Esophagus squamous epithelium (tissue), 5 donors: ENCODE results near the gene PSME2. TPM values are rescaled to one million over a fixed set of nuclear protein-coding genes. Genes with fewer than 3 reads are reported as not detected.

Source experiments
- DNase-seq: peaks from one replicate; lab custom pipeline; 2025; lab: John Stamatoyannopoulos, UW
- H3K27ac ChIP-seq, 4 donors: fragments of 200-600 bp; sonication (generic); one replicate each; pipeline ENCODE4 v1.5.1; 2016 to 2019; ENCODE audit warnings: mild to moderate bottlenecking in 1 of 4
- H3K27me3 ChIP-seq, 4 donors: fragments of 200-600 bp; sonication (generic); 1 replicate in 3 of 4; 2 replicates in 1 of 4; pipeline versions ENCODE4 v1.5.1 to v1.6.0; 2017 to 2021; ENCODE audit warnings: antibody characterized with exemption in 1 of 4
- H3K36me3 ChIP-seq, 3 donors: fragments of 200-600 bp; sonication (generic); one replicate each; pipeline ENCODE4 v1.5.1; 2016 to 2019
- H3K4me1 ChIP-seq, 3 donors: fragments of 200-600 bp; sonication (generic); one replicate each; pipeline ENCODE4 v1.5.1; 2017 to 2019
- H3K4me3 ChIP-seq, 4 donors: fragments of 200-600 bp; sonication (generic); 1 replicate in 3 of 4; 2 replicates in 1 of 4; pipeline ENCODE4 v1.5.1; 2016 to 2019; ENCODE audit warnings: mild to moderate bottlenecking in 2 of 4, moderate library complexity in 1 of 4
- H3K9me3 ChIP-seq, 3 donors: fragments of 200-600 bp; sonication (generic); one replicate each; pipeline ENCODE4 v1.5.1; 2016 to 2019
- CTCF ChIP-seq, 6 experiments: fragments of 450-650 bp in 4 of 6; fragments of 200-600 bp in 2 of 6; sonication (generic) in 2 of 6; IDR thresholded peaks; one replicate each; pipeline ENCODE4 v1.5.1; 2016 to 2019; ENCODE audit warnings: antibody characterized with exemption in 6 of 6, mild to moderate bottlenecking in 4 of 6, moderate library complexity in 4 of 6
- POLR2A ChIP-seq, 4 donors: fragments of 450-650 bp; IDR thresholded peaks; one replicate each; pipeline ENCODE4 v1.6.1; 2017; ENCODE audit warnings: antibody characterized with exemption in 4 of 4, mild to moderate bottlenecking in 4 of 4, moderate library complexity in 3 of 4
- WGBS, 2 donors: methylation state at CpG; one replicate each; pipeline ENCODE4 v1.1.5; 2018; 5-methylcytosine and 5-hydroxymethylcytosine counted together
- intact Hi-C: fragments of 100-400 bp; cut with DNase I; formaldehyde crosslinking; loops from one replicate; pipeline ENCODE4 v1.15.0; 2022
- total RNA-seq, 4 donors: library from RNA; depleted of rRNA; stranded (reverse); fragments of >200 nt; gene quantifications; one replicate each; pipeline ENCODE4 v1.1.0, GENCODE V29; 2016
- donor health status: DM: yes; HTN: yes; CAD: no.

Gene PSME2
- total RNA-seq, 4 donors from 2014 or later, result 44.4 to 110 (median 77.2) TPM

- H3K4me3 ChIP-seq, result no peak overlapping the region
- H3K9me3 ChIP-seq, result no peaks in the 10 kb centered on the region
- peak overlapping the region in 1 of 4 donors; percentile 16 for H3K27ac ChIP-seq
- H3K4me1 ChIP-seq, result peaks cover 41 to 73% (median 44%) of the 10 kb centered on the region in 3 donors
- 80% methylated on average over 1 to 2 of the region's 2 CpGs for WGBS, 2 donors
- DNase-seq, result no peak
- TF ChIP-seq POLR2A (IDR thresholded peaks at IDR 0.05), result no peak
- TF ChIP-seq CTCF (IDR thresholded peaks at IDR 0.05), result no peak
- no peaks in the 10 kb centered on the region for H3K27me3 ChIP-seq
- intact Hi-C loops, result no loop called here
- peaks cover 7 to 28% (median 8%) of the 10 kb centered on the region in 3 donors for H3K36me3 ChIP-seq
These were observed 2.9 kb downstream of the PSME2 start for GRCh38 chr14:24143511-24143910.

GRCh38 chr14:24141097-24141880 is 5.1 kb downstream of the PSME2 start, which contains the start of gene EMC9:
EMC9 (minus strand) TSS chr14:24141591; CDS start chr14:24141304, 287 bp downstream.
- Histone ChIP-seq H3K4me1 (peaks cover 48 to 86% (median 56%) of the 10 kb centered on the region in 3 donors), H3K4me3 (peak within 1 kb of the TSS; percentile 55 to 84 (median 80)), H3K27me3 (no peaks in the 10 kb centered on the region), H3K27ac (peak within 1 kb of the TSS; percentile 89 to 96 (median 96)), H3K36me3 (peaks cover 17 to 40% (median 17%) of the 10 kb centered on the region in 3 donors), H3K9me3 (no peaks in the 10 kb centered on the region)
- intact Hi-C loops, result no loop called here
- WGBS, 2 donors, result 1% methylated on average over 13 to 19 of the region's 65 CpGs
- peak; percentile 27 to 90 (median 80) for TF ChIP-seq CTCF (IDR thresholded peaks at IDR 0.05)
- TF ChIP-seq POLR2A (IDR thresholded peaks at IDR 0.05), result peak in 3 of 4 donors; percentile 27 to 91 (median 67)
- DNase-seq, result peak; percentile 98

GRCh38 chr14:24139272-24139934 is 7.0 kb downstream of the PSME2 start:
- Histone ChIP-seq H3K4me1 (peaks cover 38 to 76% (median 46%) of the 10 kb centered on the region in 3 donors), H3K9me3 (no peaks in the 10 kb centered on the region), H3K27ac (peak overlapping the region in 3 of 4 donors; percentile 37 to 96 (median 95)), H3K27me3 (no peaks in the 10 kb centered on the region), H3K4me3 (peak overlapping the region in 1 of 4 donors; percentile 84), H3K36me3 (peaks cover 17 to 40% (median 17%) of the 10 kb centered on the region in 3 donors)
- intact Hi-C loops, result no loop called here
- TF ChIP-seq POLR2A (IDR thresholded peaks at IDR 0.05), result no peak
- TF ChIP-seq CTCF (IDR thresholded peaks at IDR 0.05), result no peak
- no peak for DNase-seq
- WGBS, 2 donors, result 82 to 89% methylated on average over 7 to 9 of the region's 9 CpGs

- intact Hi-C loops, result no loop called here
- peaks cover 17 to 33% (median 17%) of the 10 kb centered on the region in 3 donors for H3K36me3 ChIP-seq
- DNase-seq, result no peak
- TF ChIP-seq POLR2A (IDR thresholded peaks at IDR 0.05) (no peak), CTCF (IDR thresholded peaks at IDR 0.05) (no peak)
- H3K9me3 ChIP-seq, result no peaks in the 10 kb centered on the region
- H3K4me3 ChIP-seq, result no peak overlapping the region
- H3K4me1 ChIP-seq, result peaks cover 38 to 68% (median 46%) of the 10 kb centered on the region in 3 donors
- no peaks in the 10 kb centered on the region for H3K27me3 ChIP-seq
- whole genome bisulfite sequencing, 2 donors, result 82 to 92% methylated on average over 8 to 11 of the region's 13 CpGs
- peak overlapping the region in 1 of 4 donors; percentile 37 for H3K27ac ChIP-seq
These were observed 7.8 kb downstream of the PSME2 start for GRCh38 chr14:24138396-24139271.
